HUES48 (cell line): Measurements from ENCODE around the gene HYKK.

ENCODE experiments used
- H3K27ac ChIP-seq: one replicate; pipeline ENCODE4 v1.7.0; 2013; ENCODE audit warnings: low read depth, low read length, inconsistent platforms
- H3K27me3 ChIP-seq: 2 replicates; pipeline ENCODE4 v1.6.1; 2013; ENCODE audit warnings: mild to moderate bottlenecking, low read length; ENCODE audit not compliant: control insufficient read depth, insufficient read depth
- H3K36me3 ChIP-seq: 2 replicates; pipeline ENCODE4 v1.6.1; 2013; ENCODE audit warnings: low read length; ENCODE audit not compliant: control insufficient read depth, insufficient read depth
- H3K4me1 ChIP-seq: 2 replicates; pipeline ENCODE4 v1.6.1; 2013; ENCODE audit warnings: mild to moderate bottlenecking, low read length; ENCODE audit not compliant: control insufficient read depth, insufficient read depth
- H3K4me3 ChIP-seq: 2 replicates; pipeline ENCODE4 v1.5.1; 2013; ENCODE audit warnings: mild to moderate bottlenecking, low read depth, low read length
- H3K9ac ChIP-seq: 2 replicates; pipeline ENCODE4 v1.6.1; 2013; ENCODE audit warnings: mild to moderate bottlenecking, low read depth, low read length, moderate library complexity
- H3K9me3 ChIP-seq: 2 replicates; pipeline ENCODE4 v1.6.1; 2013; ENCODE audit warnings: low read length; ENCODE audit not compliant: control insufficient read depth, insufficient read depth

The HYKK gene

GRCh38 chr15:78564743-78565096 is 57.3 kb downstream of the HYKK start:
- no peak overlapping the region for H3K9ac ChIP-seq
- no peaks in the 10 kb centered on the region for H3K36me3 ChIP-seq
- H3K27ac ChIP-seq, result no peak overlapping the region
- H3K27me3 ChIP-seq, result no peaks in the 10 kb centered on the region
- 0 out of 2 replicates have a peak overlapping the region, but pooled peaks have one; percentile 9 for H3K4me3 ChIP-seq
- peaks cover 8% of the 10 kb centered on the region for H3K4me1 ChIP-seq
- no peaks in the 10 kb centered on the region for H3K9me3 ChIP-seq

DNA sequence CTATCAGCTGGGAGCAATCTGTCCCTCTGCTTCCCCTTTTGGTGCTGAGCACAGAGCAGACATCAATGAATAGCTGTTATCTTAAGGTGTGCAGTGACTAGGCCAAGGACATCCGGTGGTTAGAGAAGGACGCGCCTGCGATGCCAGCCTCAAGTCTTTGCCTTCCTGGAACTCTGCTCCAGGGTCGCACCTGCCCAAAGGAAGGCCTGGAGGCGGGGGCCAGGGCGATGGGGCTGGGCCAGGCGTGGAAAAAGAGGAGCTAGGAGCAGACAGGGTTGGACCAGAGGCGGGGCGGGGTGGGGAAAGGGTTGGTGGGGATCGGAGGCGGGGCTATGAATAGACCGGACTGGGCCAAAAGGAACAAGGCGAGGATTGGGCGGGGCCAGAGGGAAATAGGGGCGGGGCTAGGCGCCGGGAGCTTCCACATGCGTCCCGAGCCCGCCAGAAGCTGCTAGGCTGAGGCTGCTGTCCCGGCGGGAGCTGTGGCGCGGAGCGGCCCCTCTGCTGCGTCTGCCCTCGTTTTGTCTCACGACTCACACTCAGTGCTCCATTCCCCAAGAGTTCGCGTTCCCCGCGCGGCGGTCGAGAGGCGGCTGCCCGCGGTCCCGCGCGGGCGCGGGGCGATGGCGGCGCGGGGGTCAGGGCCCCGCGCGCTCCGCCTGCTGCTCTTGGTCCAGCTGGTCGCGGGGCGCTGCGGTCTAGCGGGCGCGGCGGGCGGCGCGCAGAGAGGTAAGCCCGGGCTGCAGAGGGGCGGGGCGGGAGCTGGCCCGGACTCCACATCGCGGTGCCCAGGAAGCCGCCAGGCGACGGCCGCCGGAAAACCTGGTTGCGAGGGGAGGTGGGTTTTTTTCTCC is 57.9 kb downstream of the HYKK start, which contains the start of gene CHRNA5:
TSS of gene CHRNA5 (plus strand) at position 424 of the 854 bp plus-strand sequence. CDS start at position 624, 200 bp downstream.
- Histone ChIP-seq H3K4me1 (peaks cover 8% of the 10 kb centered on the region), H3K27ac (peak within 1 kb of the TSS; percentile 88), H3K4me3 (peak within 1 kb of the TSS; percentile 91), H3K27me3 (no peaks in the 10 kb centered on the region), H3K9me3 (no peaks in the 10 kb centered on the region), H3K36me3 (no peaks in the 10 kb centered on the region), H3K9ac (peak within 1 kb of the TSS; percentile 72)

DNA sequence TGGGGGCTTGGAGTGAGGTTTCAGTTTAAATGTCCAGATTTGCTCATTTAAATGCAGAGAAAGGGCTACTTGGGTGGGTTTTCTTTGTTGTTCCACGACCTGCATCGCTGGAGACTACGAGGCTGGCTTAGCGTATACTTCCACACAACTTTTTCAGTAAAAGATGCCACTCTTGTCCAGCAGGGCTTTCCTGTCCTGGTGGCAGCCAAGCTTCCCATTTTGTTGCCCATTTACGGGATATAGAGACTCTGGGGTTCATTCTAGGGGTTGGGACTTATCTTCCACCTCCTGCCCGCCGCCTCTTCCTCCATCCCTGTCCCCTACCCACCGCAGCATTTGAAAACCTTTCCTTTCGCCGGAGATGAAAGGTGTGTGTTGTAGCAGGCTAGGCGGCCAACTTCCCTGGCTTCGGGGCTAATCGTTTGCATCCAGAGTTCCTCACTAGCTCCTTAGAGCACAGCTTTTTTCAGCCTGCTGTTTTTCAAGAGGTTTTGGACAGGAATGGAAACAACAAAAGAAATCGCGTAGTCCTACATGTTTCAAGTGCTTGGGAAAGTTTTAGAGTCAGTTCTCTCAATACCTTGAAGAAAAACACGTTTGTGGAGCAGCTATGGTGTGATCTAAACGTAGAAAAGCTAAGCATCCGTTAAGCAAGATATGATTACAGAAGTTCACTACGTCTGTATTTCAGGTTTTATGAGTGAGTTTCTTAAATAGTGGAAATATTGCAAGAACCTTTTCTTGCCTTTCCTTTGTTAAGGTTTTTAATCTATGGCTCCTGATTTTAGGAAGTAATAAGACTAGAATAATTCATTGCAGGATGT is 58.8 kb downstream of the HYKK start:
- H3K9ac ChIP-seq, result peak overlapping the region; percentile 72
- peak overlapping the region; percentile 91 for H3K4me3 ChIP-seq
- H3K4me1 ChIP-seq, result peaks cover 13% of the 10 kb centered on the region
- H3K9me3 ChIP-seq, result no peaks in the 10 kb centered on the region
- H3K36me3 ChIP-seq, result no peaks in the 10 kb centered on the region
- peak overlapping the region; percentile 88 for H3K27ac ChIP-seq
- no peaks in the 10 kb centered on the region for H3K27me3 ChIP-seq

DNA sequence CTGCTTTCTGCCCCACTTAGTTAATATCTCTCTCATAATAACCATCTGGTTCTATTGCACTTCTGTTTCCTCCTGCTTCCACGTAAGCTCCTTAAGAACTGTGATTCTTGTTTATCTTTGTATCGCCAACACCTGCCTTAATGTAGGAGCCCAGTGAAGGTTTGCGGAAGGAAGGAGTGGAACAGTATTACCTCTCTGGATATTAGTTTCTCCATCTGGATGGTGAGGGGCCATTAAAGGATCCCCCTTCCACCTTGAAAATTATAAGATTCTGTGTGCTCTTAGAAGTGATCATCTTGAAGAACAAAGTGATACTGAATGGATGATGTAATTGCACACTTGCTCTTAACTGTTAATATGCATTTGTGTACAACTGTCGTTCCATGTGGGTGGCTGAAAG is 60.2 kb downstream of the HYKK start:
- Histone ChIP-seq H3K4me3 (no peak overlapping the region), H3K36me3 (no peaks in the 10 kb centered on the region), H3K27ac (no peak overlapping the region), H3K27me3 (no peaks in the 10 kb centered on the region), H3K4me1 (peaks cover 14% of the 10 kb centered on the region), H3K9ac (no peak overlapping the region), H3K9me3 (no peaks in the 10 kb centered on the region)

DNA sequence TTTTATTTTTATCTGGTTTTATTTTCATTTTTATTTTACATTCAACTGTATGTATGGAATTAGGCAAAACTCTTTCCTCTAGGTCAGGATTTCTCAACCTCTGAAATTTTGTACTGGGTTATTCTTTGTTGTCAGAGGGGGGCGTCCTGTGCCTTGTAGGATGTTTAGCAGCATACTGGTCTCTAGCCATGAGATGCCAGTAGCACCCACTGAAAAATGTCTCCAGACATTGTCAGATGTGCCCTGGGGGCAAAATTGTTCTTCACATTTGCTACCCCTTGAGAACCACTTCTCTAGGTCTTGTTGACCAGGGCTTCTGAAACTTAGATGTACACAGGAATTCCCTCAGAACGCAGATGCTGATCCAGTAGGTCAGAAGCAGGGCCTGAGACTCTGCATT is 63.3 kb downstream of the HYKK start:
- Histone ChIP-seq H3K27me3 (no peaks in the 10 kb centered on the region), H3K27ac (no peak overlapping the region), H3K9me3 (no peaks in the 10 kb centered on the region), H3K4me3 (no peak overlapping the region), H3K36me3 (no peaks in the 10 kb centered on the region), H3K4me1 (0 out of 2 replicates have a peak, but pooled peaks cover 6% of the 10 kb centered on the region), H3K9ac (no peak overlapping the region)

DNA sequence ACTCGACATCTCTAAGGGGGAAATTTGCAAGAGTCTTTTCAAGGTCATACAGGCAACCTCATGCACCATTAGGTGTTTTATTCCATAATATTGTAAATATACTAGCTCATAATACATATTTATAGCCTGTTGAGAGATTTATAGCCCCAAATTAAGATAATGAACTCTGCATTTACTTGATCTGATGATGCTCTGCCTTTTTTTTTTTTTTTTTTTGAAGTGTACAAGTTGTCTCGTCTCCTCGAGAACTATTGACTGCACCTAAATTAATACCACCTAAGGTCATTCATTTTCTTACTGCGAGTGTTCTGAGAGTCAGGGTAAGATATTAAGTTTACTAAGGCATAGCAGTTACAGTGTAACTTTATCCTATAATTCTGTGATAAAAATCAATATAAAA is 64.0 kb downstream of the HYKK start:
- Histone ChIP-seq H3K4me1 (0 out of 2 replicates have a peak, but pooled peaks cover 6% of the 10 kb centered on the region), H3K27me3 (no peaks in the 10 kb centered on the region), H3K9ac (no peak overlapping the region), H3K27ac (no peak overlapping the region), H3K36me3 (no peaks in the 10 kb centered on the region), H3K9me3 (no peaks in the 10 kb centered on the region), H3K4me3 (no peak overlapping the region)

- Histone ChIP-seq H3K9me3 (no peaks in the 10 kb centered on the region), H3K27ac (no peak overlapping the region), H3K27me3 (no peaks in the 10 kb centered on the region), H3K9ac (no peak overlapping the region), H3K36me3 (no peaks in the 10 kb centered on the region), H3K4me1 (0 out of 2 replicates have a peak, but pooled peaks cover 6% of the 10 kb centered on the region), H3K4me3 (no peak overlapping the region)
These were observed 66.0 kb downstream of the HYKK start for GRCh38 chr15:78573416-78573815.

DNA sequence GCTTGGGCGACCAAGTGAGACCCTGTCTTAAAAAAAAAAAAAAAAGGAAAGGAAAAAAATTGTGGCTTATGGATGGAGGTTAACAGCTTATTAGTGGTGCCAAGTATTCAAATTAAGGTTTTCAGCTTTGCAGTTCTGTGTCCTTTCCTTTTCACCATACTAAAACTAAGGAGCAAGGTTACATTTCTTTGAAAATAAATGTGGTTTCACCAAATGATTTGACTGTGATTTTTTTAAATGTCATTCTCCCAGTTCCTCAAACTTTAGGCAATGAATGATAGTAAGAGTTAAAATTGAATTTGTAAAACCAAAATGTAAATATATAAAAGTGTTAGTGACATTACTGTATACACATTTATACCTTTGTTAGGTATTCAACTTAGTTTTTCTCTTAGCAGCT is 67.6 kb downstream of the HYKK start:
- H3K27me3 ChIP-seq, result no peaks in the 10 kb centered on the region
- H3K36me3 ChIP-seq, result no peaks in the 10 kb centered on the region
- no peak overlapping the region for H3K9ac ChIP-seq
- H3K27ac ChIP-seq, result no peak overlapping the region
- 0 out of 2 replicates have a peak, but pooled peaks cover 6% of the 10 kb centered on the region for H3K4me1 ChIP-seq
- H3K4me3 ChIP-seq, result no peak overlapping the region
- H3K9me3 ChIP-seq, result no peaks in the 10 kb centered on the region
